Suprapubic skin (tissue), 3 donors: Measurements from ENCODE around the gene SLC23A1.

Experiments
- EP300 ChIP-seq: sonication (generic); formaldehyde crosslinking; IDR thresholded peaks from one replicate; pipeline ENCODE4 v1.6.1; 2017; ENCODE audit warnings: antibody characterized with exemption
- POLR2A ChIP-seq, 2 donors: fragments of 450-650 bp; IDR thresholded peaks; one replicate each; pipeline ENCODE4 v1.6.1; 2017; ENCODE audit warnings: antibody characterized with exemption in 2 of 2, mild to moderate bottlenecking in 2 of 2, moderate library complexity in 2 of 2
- TF ChIP-seq, protein P1 (sequence below), 2 donors: fragments of 200-600 bp in 1 of 2; fragments of 450-650 bp in 1 of 2; sonication (generic) in 1 of 2; IDR thresholded peaks; one replicate each; pipeline ENCODE4 v1.5.1; 2016 to 2019; ENCODE audit warnings: antibody characterized with exemption in 2 of 2, mild to moderate bottlenecking in 1 of 2, moderate library complexity in 1 of 2

- TF ChIP-seq POLR2A (IDR thresholded peaks at IDR 0.05) (no peak), EP300 (no peak)
- TF ChIP-seq, protein P1, sequence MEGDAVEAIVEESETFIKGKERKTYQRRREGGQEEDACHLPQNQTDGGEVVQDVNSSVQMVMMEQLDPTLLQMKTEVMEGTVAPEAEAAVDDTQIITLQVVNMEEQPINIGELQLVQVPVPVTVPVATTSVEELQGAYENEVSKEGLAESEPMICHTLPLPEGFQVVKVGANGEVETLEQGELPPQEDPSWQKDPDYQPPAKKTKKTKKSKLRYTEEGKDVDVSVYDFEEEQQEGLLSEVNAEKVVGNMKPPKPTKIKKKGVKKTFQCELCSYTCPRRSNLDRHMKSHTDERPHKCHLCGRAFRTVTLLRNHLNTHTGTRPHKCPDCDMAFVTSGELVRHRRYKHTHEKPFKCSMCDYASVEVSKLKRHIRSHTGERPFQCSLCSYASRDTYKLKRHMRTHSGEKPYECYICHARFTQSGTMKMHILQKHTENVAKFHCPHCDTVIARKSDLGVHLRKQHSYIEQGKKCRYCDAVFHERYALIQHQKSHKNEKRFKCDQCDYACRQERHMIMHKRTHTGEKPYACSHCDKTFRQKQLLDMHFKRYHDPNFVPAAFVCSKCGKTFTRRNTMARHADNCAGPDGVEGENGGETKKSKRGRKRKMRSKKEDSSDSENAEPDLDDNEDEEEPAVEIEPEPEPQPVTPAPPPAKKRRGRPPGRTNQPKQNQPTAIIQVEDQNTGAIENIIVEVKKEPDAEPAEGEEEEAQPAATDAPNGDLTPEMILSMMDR (IDR thresholded peaks at IDR 0.05), result no peak
Observed at GRCh38 chr5:139408191-139408590, 25.1 kb upstream of the SLC23A1 start.
